Measurements from ENCODE around the gene CCIN. TPM values are rescaled to one million over a fixed set of nuclear protein-coding genes. Genes with fewer than 3 reads are reported as not detected.
"Not testable (repeated sequence)": the region's sequence is repeated elsewhere in the genome, so short reads cannot be mapped to it uniquely, and the experiment has no call there.

Gene CCIN
- total and polyA plus RNA-seq, 2 experiments from 2014 or later, result 1.4 to 2.8 TPM

- 97% methylated on average over 12 to 13 of the region's 13 CpGs for WGBS, 2 experiments (ENCODE audit: low coverage in 1 of 2, low lambda C conversion rate in 2 of 2, missing lambda C conversion rate in 2 of 2)
- Histone ChIP-seq H3K79me2 (ENCODE audit: insufficient read depth) (no peaks in the 10 kb centered on the region), H3K4me1 (ENCODE audit: insufficient read depth) (peaks cover 2% of the 10 kb centered on the region; the same call in 1 of the 2 replicates), H4K20me1 (ENCODE audit: insufficient read depth) (no peaks in the 10 kb centered on the region), H3K9me3 (ENCODE audit: low read depth) (no peaks in the 10 kb centered on the region), H3K27ac (no peak overlapping the region), H3F3A (ENCODE audit: insufficient read depth) (0 out of 2 replicates have a peak, but pooled peaks cover under 1% of the 10 kb centered on the region), H3K27me3 (replicated peaks; ENCODE audit: insufficient read depth) (no peaks in the 10 kb centered on the region), H3K9me2 (ENCODE audit: insufficient read depth) (no peaks in the 10 kb centered on the region), H3K36me3 (ENCODE audit: low read depth) (no peaks in the 10 kb centered on the region), H3K4me3 (no peak overlapping the region), H3K9ac (no peak overlapping the region), H3K4me2 (ENCODE audit: unreplicated experiment) (no peak overlapping the region), H2AFZ (no peak overlapping the region)
- no peak for TF ChIP-seq EZH2 (IDR thresholded peaks at IDR 0.05; ENCODE audit: insufficient read depth, poor library complexity, severe bottlenecking)
- no peak for TF ChIP-seq EZH2phosphoT487 (IDR thresholded peaks at IDR 0.05; ENCODE audit: insufficient read depth, low read depth)
- no peak for DNase-seq
- in situ Hi-C loops (cut with MboI), result no loop called here
Observed at GRCh38 chr9:36170531-36170930, 1.3 kb downstream of the CCIN start.

- Histone ChIP-seq H3K27me3 (replicated peaks; ENCODE audit: insufficient read depth) (no peaks in the 10 kb centered on the region), H3K4me1 (ENCODE audit: insufficient read depth) (no peaks in the 10 kb centered on the region), H3K9ac (no peak overlapping the region), H3K36me3 (ENCODE audit: low read depth) (no peaks in the 10 kb centered on the region), H3F3A (ENCODE audit: insufficient read depth) (no peaks in the 10 kb centered on the region), H4K20me1 (ENCODE audit: insufficient read depth) (no peaks in the 10 kb centered on the region), H3K4me3 (no peak overlapping the region), H3K27ac (no peak overlapping the region), H3K9me2 (ENCODE audit: insufficient read depth) (no peaks in the 10 kb centered on the region), H3K9me3 (ENCODE audit: low read depth) (no peaks in the 10 kb centered on the region), H3K79me2 (ENCODE audit: insufficient read depth) (no peaks in the 10 kb centered on the region), H3K4me2 (ENCODE audit: unreplicated experiment) (no peak overlapping the region), H2AFZ (no peak overlapping the region)
- DNase-seq, result no peak
- TF ChIP-seq EZH2phosphoT487 (IDR thresholded peaks at IDR 0.05; ENCODE audit: insufficient read depth, low read depth), result no peak
- TF ChIP-seq EZH2 (IDR thresholded peaks at IDR 0.05; ENCODE audit: insufficient read depth, poor library complexity, severe bottlenecking), result no peak
- 93 to 97% methylated on average over 2 of the region's 2 CpGs for WGBS, 2 experiments (ENCODE audit: low coverage in 1 of 2, low lambda C conversion rate in 2 of 2, missing lambda C conversion rate in 2 of 2)
- in situ Hi-C loops (cut with MboI), result no loop called here
Observed at GRCh38 chr9:36173861-36174260, 4.7 kb downstream of the CCIN start.

DNA sequence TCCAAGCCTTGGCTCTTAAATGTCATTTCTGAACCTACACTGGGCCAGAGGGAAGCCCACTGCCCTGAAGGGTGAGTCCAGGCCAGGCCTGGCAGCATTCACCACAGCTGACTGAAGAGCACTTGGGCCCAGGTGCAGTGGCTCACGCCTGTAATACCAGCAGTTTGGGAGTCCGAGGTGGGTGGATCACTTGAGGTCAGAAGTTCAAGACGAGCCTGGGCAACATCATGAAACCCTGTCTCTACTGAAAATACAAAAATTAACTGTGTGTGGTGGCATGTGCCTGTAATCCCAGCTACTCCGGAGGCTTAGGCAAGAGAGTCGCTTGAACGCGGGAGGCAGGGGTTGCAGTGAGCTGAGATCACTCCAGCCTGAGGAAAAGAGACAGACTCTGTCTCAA, 5.1 kb downstream of the CCIN start:
- in situ Hi-C loops (cut with MboI), result no loop called here
- Histone ChIP-seq H3K9me3 (ENCODE audit: low read depth) (no peaks in the 10 kb centered on the region), H3K27ac (no peak overlapping the region), H3K36me3 (ENCODE audit: low read depth) (no peaks in the 10 kb centered on the region), H3K4me1 (ENCODE audit: insufficient read depth) (no peaks in the 10 kb centered on the region), H3K4me3 (no peak overlapping the region), H3K79me2 (ENCODE audit: insufficient read depth) (no peaks in the 10 kb centered on the region), H3K9me2 (ENCODE audit: insufficient read depth) (no peaks in the 10 kb centered on the region), H3F3A (ENCODE audit: insufficient read depth) (no peaks in the 10 kb centered on the region), H3K4me2 (ENCODE audit: unreplicated experiment) (no peak overlapping the region), H4K20me1 (ENCODE audit: insufficient read depth) (no peaks in the 10 kb centered on the region), H3K9ac (no peak overlapping the region), H3K27me3 (replicated peaks; ENCODE audit: insufficient read depth) (no peaks in the 10 kb centered on the region), H2AFZ (no peak overlapping the region)
- WGBS, 2 experiments (ENCODE audit: low coverage in 1 of 2, low lambda C conversion rate in 2 of 2, missing lambda C conversion rate in 2 of 2), result 86 to 88% methylated on average over 7 of the region's 7 CpGs
- TF ChIP-seq EZH2phosphoT487 (IDR thresholded peaks at IDR 0.05; ENCODE audit: insufficient read depth, low read depth), result no peak
- no peak for TF ChIP-seq EZH2 (IDR thresholded peaks at IDR 0.05; ENCODE audit: insufficient read depth, poor library complexity, severe bottlenecking)
- no peak for DNase-seq

DNA sequence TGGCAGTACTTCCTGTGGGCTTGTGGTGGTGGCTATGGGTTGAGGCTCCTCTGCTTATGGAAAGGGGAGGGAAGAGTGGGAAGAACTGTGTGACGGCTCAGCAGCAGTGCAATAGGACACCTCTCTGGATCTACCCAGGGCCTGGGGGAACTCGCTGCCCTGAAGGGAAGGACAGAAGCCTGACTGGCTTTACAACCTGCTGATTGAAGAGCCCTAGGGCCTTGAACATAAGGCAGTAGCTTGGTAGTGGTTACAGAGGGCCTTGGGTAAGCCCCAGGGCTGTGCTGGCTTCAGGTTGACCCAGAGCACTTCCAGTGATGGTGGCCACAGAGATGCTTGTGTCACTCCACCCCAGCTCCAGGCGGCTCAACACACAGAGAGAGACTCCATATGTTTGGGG, 5.5 kb downstream of the CCIN start:
- no peaks in the 10 kb centered on the region for H4K20me1 ChIP-seq (ENCODE audit: insufficient read depth)
- H3K4me3 ChIP-seq, result no peak overlapping the region
- in situ Hi-C loops (cut with MboI), result no loop called here
- H3K79me2 ChIP-seq (ENCODE audit: insufficient read depth), result no peaks in the 10 kb centered on the region
- no peaks in the 10 kb centered on the region for H3K9me2 ChIP-seq (ENCODE audit: insufficient read depth)
- H3F3A ChIP-seq (ENCODE audit: insufficient read depth), result no peaks in the 10 kb centered on the region
- DNase-seq, result no peak
- H2AFZ ChIP-seq, result no peak overlapping the region
- TF ChIP-seq EZH2 (IDR thresholded peaks at IDR 0.05; ENCODE audit: insufficient read depth, poor library complexity, severe bottlenecking), result no peak
- TF ChIP-seq EZH2phosphoT487 (IDR thresholded peaks at IDR 0.05; ENCODE audit: insufficient read depth, low read depth), result no peak
- H3K4me2 ChIP-seq (ENCODE audit: unreplicated experiment), result no peak overlapping the region
- H3K9me3 ChIP-seq (ENCODE audit: low read depth), result no peaks in the 10 kb centered on the region
- H3K27ac ChIP-seq, result no peak overlapping the region
- 91 to 97% methylated on average over 3 of the region's 3 CpGs for WGBS, 2 experiments (ENCODE audit: low coverage in 1 of 2, low lambda C conversion rate in 2 of 2, missing lambda C conversion rate in 2 of 2)
- H3K4me1 ChIP-seq (ENCODE audit: insufficient read depth), result no peaks in the 10 kb centered on the region
- H3K9ac ChIP-seq, result no peak overlapping the region
- no peaks in the 10 kb centered on the region for H3K36me3 ChIP-seq (ENCODE audit: low read depth)
- no peaks in the 10 kb centered on the region for H3K27me3 ChIP-seq (replicated peaks; ENCODE audit: insufficient read depth)

GRCh38 chr9:36175209-36175608, 6.0 kb downstream of the CCIN start:
- H2AFZ ChIP-seq; H3K4me2 ChIP-seq (ENCODE audit: unreplicated experiment); H3K9ac ChIP-seq; H3K4me1 ChIP-seq (ENCODE audit: insufficient read depth); DNase-seq; H3K4me3 ChIP-seq; H3K27ac ChIP-seq; H3F3A ChIP-seq (ENCODE audit: insufficient read depth); H3K36me3 ChIP-seq (ENCODE audit: low read depth); H3K27me3 ChIP-seq (replicated peaks; ENCODE audit: insufficient read depth); H3K9me2 ChIP-seq (ENCODE audit: insufficient read depth); H3K9me3 ChIP-seq (ENCODE audit: low read depth); H3K79me2 ChIP-seq (ENCODE audit: insufficient read depth); in situ Hi-C loops (cut with MboI); H4K20me1 ChIP-seq (ENCODE audit: insufficient read depth): not testable (repeated sequence)
- 85 to 86% methylated on average over 3 of the region's 3 CpGs for WGBS, 2 experiments (ENCODE audit: low coverage in 1 of 2, low lambda C conversion rate in 2 of 2, missing lambda C conversion rate in 2 of 2)

DNA sequence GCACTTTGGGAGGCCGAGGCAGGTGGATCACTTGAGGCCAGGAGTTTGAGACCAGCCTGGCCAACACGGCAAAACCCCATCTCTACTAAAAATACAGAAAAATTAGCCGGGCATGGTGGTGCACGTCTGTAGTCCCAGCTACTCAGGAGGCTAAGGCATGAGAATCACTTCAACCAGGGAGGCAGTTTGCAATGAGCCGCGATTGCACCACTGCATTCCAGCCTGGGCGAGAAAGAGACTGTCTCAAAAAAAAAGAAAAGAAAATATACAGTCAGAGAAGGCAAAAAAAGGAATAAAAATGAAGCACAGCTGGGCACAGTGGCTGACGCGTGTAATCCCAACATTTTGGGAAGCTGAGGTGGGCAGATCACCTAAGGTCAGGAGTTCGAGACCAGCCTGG, 7.3 kb downstream of the CCIN start:
- H3K4me2 ChIP-seq (ENCODE audit: unreplicated experiment); H3K27ac ChIP-seq; H3K4me1 ChIP-seq (ENCODE audit: insufficient read depth); H3K9me2 ChIP-seq (ENCODE audit: insufficient read depth); H4K20me1 ChIP-seq (ENCODE audit: insufficient read depth); H3K9ac ChIP-seq; in situ Hi-C loops (cut with MboI); H3F3A ChIP-seq (ENCODE audit: insufficient read depth); H3K4me3 ChIP-seq; H3K36me3 ChIP-seq (ENCODE audit: low read depth); H3K79me2 ChIP-seq (ENCODE audit: insufficient read depth); H2AFZ ChIP-seq; DNase-seq; H3K9me3 ChIP-seq (ENCODE audit: low read depth); H3K27me3 ChIP-seq (replicated peaks; ENCODE audit: insufficient read depth): not testable (repeated sequence)
- WGBS, 2 experiments (ENCODE audit: low coverage in 1 of 2, low lambda C conversion rate in 2 of 2, missing lambda C conversion rate in 2 of 2), result 93 to 97% methylated on average over 10 of the region's 10 CpGs

All from GM23248 (cell line).